ENCODE data around the gene FIGN. TPM values are rescaled to one million over a fixed set of nuclear protein-coding genes. Genes with fewer than 3 reads are reported as not detected.

FIGN gene
- total and polyA plus RNA-seq, 2 experiments from 2014 or later = 0.76 to 2.6 TPM

DNA sequence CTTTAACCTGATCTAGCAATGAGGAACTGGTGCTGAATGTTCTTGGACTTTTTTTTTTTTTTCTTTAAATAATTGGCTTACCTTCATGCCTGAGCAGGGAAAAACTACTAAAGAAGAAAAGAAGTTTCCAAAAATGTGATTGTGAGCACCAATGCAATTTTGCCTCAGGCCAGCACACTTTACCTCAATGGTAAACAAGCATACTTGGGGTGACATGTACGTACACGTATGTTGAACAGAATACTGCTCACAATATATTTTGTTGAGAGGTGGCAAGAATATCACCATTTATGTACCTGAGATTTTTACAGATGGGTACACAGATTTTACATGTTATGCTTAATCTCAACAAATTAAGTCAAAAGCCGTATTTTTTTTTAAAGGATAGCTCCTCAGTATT lies 144.3 kb downstream of the FIGN start:
- in situ Hi-C loops (cut with MboI) = no loop called here

DNA sequence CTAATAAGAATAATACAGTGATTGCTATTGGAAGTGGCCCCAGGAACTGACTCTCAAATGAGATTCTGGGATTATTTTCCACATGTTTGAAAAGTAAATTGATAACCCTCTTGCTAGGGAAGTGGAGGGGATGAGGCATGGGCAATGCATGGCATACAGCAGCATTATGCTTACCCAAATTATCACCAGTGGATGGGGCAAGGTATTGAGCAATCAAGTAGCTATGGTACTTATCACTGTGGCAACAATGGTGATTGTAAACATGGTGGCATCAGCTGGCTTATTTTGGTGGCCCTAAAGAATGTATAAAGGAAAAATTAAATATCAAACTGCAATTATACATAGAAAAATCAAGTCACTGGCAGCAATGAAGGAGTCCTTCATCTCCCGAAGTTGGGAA lies 155.1 kb downstream of the FIGN start:
- no peaks in the 10 kb centered on the region for H3K36me3 ChIP-seq (ENCODE audit: low read depth)
- H4K20me1 ChIP-seq (ENCODE audit: insufficient read depth) = no peaks in the 10 kb centered on the region
- TF ChIP-seq EZH2phosphoT487 (IDR thresholded peaks at IDR 0.05; ENCODE audit: insufficient read depth, low read depth) = no peak
- no peak for TF ChIP-seq EZH2 (IDR thresholded peaks at IDR 0.05; ENCODE audit: insufficient read depth, poor library complexity, severe bottlenecking)
- in situ Hi-C loops (cut with MboI) = no loop called here
- WGBS, 2 experiments (ENCODE audit: low coverage in 1 of 2, low lambda C conversion rate in 2 of 2, missing lambda C conversion rate in 2 of 2) = 26 to 46% methylated on average over 1 of the region's 1 CpG
- H3K4me3 ChIP-seq = no peak overlapping the region
- no peaks in the 10 kb centered on the region for H3K27me3 ChIP-seq (replicated peaks; ENCODE audit: insufficient read depth)
- H2AFZ ChIP-seq = no peak overlapping the region
- no peaks in the 10 kb centered on the region for H3K9me3 ChIP-seq (ENCODE audit: low read depth)
- DNase-seq = no peak
- H3K9ac ChIP-seq = no peak overlapping the region
- H3K79me2 ChIP-seq (ENCODE audit: insufficient read depth) = no peaks in the 10 kb centered on the region
- no peaks in the 10 kb centered on the region for H3K9me2 ChIP-seq (ENCODE audit: insufficient read depth)
- no peak overlapping the region for H3K4me2 ChIP-seq (ENCODE audit: unreplicated experiment)
- no peaks in the 10 kb centered on the region for H3K4me1 ChIP-seq (ENCODE audit: insufficient read depth)
- H3K27ac ChIP-seq = no peak overlapping the region
- no peaks in the 10 kb centered on the region for H3F3A ChIP-seq (ENCODE audit: insufficient read depth)

More for the DNA sequence above, 144.3 kb downstream of the FIGN start:
- Histone ChIP-seq H3K79me2 (ENCODE audit: insufficient read depth) (no peaks in the 10 kb centered on the region), H4K20me1 (ENCODE audit: insufficient read depth) (no peaks in the 10 kb centered on the region), H3K27me3 (replicated peaks; ENCODE audit: insufficient read depth) (no peaks in the 10 kb centered on the region), H3K4me3 (no peak overlapping the region), H3K4me2 (ENCODE audit: unreplicated experiment) (no peak overlapping the region), H3K27ac (no peak overlapping the region), H3K36me3 (ENCODE audit: low read depth) (no peaks in the 10 kb centered on the region), H2AFZ (no peak overlapping the region), H3F3A (ENCODE audit: insufficient read depth) (no peaks in the 10 kb centered on the region), H3K9me3 (ENCODE audit: low read depth) (no peaks in the 10 kb centered on the region), H3K9ac (no peak overlapping the region), H3K9me2 (ENCODE audit: insufficient read depth) (no peaks in the 10 kb centered on the region), H3K4me1 (ENCODE audit: insufficient read depth) (no peaks in the 10 kb centered on the region)
- WGBS, 2 experiments (ENCODE audit: low coverage in 1 of 2, low lambda C conversion rate in 2 of 2, missing lambda C conversion rate in 2 of 2) = 96% methylated on average over 3 of the region's 3 CpGs
- TF ChIP-seq EZH2phosphoT487 (IDR thresholded peaks at IDR 0.05; ENCODE audit: insufficient read depth, low read depth) (no peak), EZH2 (IDR thresholded peaks at IDR 0.05; ENCODE audit: insufficient read depth, poor library complexity, severe bottlenecking) (no peak)
- DNase-seq = no peak

DNA sequence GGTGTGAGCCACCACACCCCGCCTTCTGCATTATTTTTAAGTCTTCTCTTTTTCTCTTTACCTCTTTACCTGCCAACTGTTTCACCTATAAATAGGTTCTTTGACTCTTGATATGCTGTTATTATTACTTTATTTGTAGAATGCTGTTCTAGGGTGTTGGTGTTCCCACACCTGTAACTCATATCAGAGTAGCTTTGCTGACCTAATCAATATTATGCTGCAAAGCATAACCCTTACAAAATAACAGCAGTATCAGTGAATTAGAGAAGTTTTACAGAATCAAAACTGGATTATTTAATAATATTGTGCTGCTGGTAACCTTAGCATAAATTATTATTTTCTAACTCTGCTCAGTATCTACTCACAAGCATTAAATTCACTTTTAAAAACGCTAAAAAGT lies 161.5 kb downstream of the FIGN start:
- no peak overlapping the region for H3K4me3 ChIP-seq
- no peak overlapping the region for H3K27ac ChIP-seq
- no peaks in the 10 kb centered on the region for H3F3A ChIP-seq (ENCODE audit: insufficient read depth)
- no peak overlapping the region for H2AFZ ChIP-seq
- no peaks in the 10 kb centered on the region for H4K20me1 ChIP-seq (ENCODE audit: insufficient read depth)
- H3K9me2 ChIP-seq (ENCODE audit: insufficient read depth) = no peaks in the 10 kb centered on the region
- no peak for DNase-seq
- no peaks in the 10 kb centered on the region for H3K27me3 ChIP-seq (replicated peaks; ENCODE audit: insufficient read depth)
- WGBS, 2 experiments (ENCODE audit: low coverage in 1 of 2, low lambda C conversion rate in 2 of 2, missing lambda C conversion rate in 2 of 2) = 78 to 82% methylated on average over 2 of the region's 2 CpGs
- no peaks in the 10 kb centered on the region for H3K79me2 ChIP-seq (ENCODE audit: insufficient read depth)
- no peaks in the 10 kb centered on the region for H3K9me3 ChIP-seq (ENCODE audit: low read depth)
- H3K36me3 ChIP-seq (ENCODE audit: low read depth) = no peaks in the 10 kb centered on the region
- no peak overlapping the region for H3K9ac ChIP-seq
- H3K4me2 ChIP-seq (ENCODE audit: unreplicated experiment) = no peak overlapping the region
- H3K4me1 ChIP-seq (ENCODE audit: insufficient read depth) = no peaks in the 10 kb centered on the region
- TF ChIP-seq EZH2phosphoT487 (IDR thresholded peaks at IDR 0.05; ENCODE audit: insufficient read depth, low read depth) (no peak), EZH2 (IDR thresholded peaks at IDR 0.05; ENCODE audit: insufficient read depth, poor library complexity, severe bottlenecking) (no peak)
- in situ Hi-C loops (cut with MboI) = no loop called here

- H3K9ac ChIP-seq = no peak overlapping the region
- in situ Hi-C loops (cut with MboI) = no loop called here
- H2AFZ ChIP-seq = no peak overlapping the region
- no peaks in the 10 kb centered on the region for H3K4me1 ChIP-seq (ENCODE audit: insufficient read depth)
- H3F3A ChIP-seq (ENCODE audit: insufficient read depth) = no peaks in the 10 kb centered on the region
- no peak overlapping the region for H3K4me2 ChIP-seq (ENCODE audit: unreplicated experiment)
- no peak overlapping the region for H3K4me3 ChIP-seq
- H3K9me3 ChIP-seq (ENCODE audit: low read depth) = no peaks in the 10 kb centered on the region
- 48 to 60% methylated on average over 1 of the region's 1 CpG for WGBS, 2 experiments (ENCODE audit: low coverage in 1 of 2, low lambda C conversion rate in 2 of 2, missing lambda C conversion rate in 2 of 2)
- no peaks in the 10 kb centered on the region for H3K36me3 ChIP-seq (ENCODE audit: low read depth)
- no peak for TF ChIP-seq EZH2phosphoT487 (IDR thresholded peaks at IDR 0.05; ENCODE audit: insufficient read depth, low read depth)
- no peak for TF ChIP-seq EZH2 (IDR thresholded peaks at IDR 0.05; ENCODE audit: insufficient read depth, poor library complexity, severe bottlenecking)
- no peaks in the 10 kb centered on the region for H3K27me3 ChIP-seq (replicated peaks; ENCODE audit: insufficient read depth)
- no peaks in the 10 kb centered on the region for H4K20me1 ChIP-seq (ENCODE audit: insufficient read depth)
- DNase-seq = no peak
- no peak overlapping the region for H3K27ac ChIP-seq
- no peaks in the 10 kb centered on the region for H3K79me2 ChIP-seq (ENCODE audit: insufficient read depth)
- no peaks in the 10 kb centered on the region for H3K9me2 ChIP-seq (ENCODE audit: insufficient read depth)
Observed at GRCh38 chr2:163573652-163574051, 162.2 kb downstream of the FIGN start.

DNA sequence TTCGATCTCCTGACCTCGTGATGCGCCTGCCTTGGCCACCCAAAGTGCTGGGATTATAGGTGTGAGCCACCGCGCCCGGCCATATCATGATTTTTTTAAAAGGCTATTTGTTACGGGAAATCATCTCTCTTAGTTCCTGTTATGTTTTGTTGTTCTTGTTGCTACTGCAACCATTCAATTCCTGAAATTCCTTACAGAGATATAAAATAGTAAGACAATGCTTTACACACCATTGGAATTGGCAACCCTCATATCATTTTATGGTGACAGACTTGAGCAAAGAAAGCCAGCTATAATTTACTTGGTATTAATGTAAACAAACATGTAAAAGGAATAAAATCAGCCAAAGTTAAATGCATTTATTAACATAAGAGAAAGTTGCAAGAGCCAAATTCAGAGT lies 163.0 kb downstream of the FIGN start:
- Histone ChIP-seq H3K9ac (no peak overlapping the region), H3K9me3 (ENCODE audit: low read depth) (no peaks in the 10 kb centered on the region), H3K9me2 (ENCODE audit: insufficient read depth) (no peaks in the 10 kb centered on the region), H3K79me2 (ENCODE audit: insufficient read depth) (no peaks in the 10 kb centered on the region), H3F3A (ENCODE audit: insufficient read depth) (no peaks in the 10 kb centered on the region), H3K27me3 (replicated peaks; ENCODE audit: insufficient read depth) (no peaks in the 10 kb centered on the region), H3K4me2 (ENCODE audit: unreplicated experiment) (no peak overlapping the region), H3K27ac (no peak overlapping the region), H3K4me1 (ENCODE audit: insufficient read depth) (no peaks in the 10 kb centered on the region), H3K4me3 (no peak overlapping the region), H2AFZ (no peak overlapping the region), H3K36me3 (ENCODE audit: low read depth) (no peaks in the 10 kb centered on the region), H4K20me1 (ENCODE audit: insufficient read depth) (no peaks in the 10 kb centered on the region)
- TF ChIP-seq EZH2 (IDR thresholded peaks at IDR 0.05; ENCODE audit: insufficient read depth, poor library complexity, severe bottlenecking) = no peak
- DNase-seq = no peak
- 86 to 93% methylated on average over 7 of the region's 7 CpGs for WGBS, 2 experiments (ENCODE audit: low coverage in 1 of 2, low lambda C conversion rate in 2 of 2, missing lambda C conversion rate in 2 of 2)
- in situ Hi-C loops (cut with MboI) = no loop called here
